HG03469 (cell line): ENCODE measurements around the gene OR4L1.
"Not testable (repeated sequence)": the region's sequence is repeated elsewhere in the genome, so short reads cannot be mapped to it uniquely, and the experiment has no call there.

Experiments used
- ATAC-seq: cut with Tn5 transposase; IDR thresholded peaks from one replicate; pipeline ENCODE4 v1.9.1; 2021; ENCODE audit warnings: mild to moderate bottlenecking, moderate library complexity, moderate number of reproducible peaks; ENCODE audit not compliant: unreplicated experiment

Gene OR4L1, protein sequence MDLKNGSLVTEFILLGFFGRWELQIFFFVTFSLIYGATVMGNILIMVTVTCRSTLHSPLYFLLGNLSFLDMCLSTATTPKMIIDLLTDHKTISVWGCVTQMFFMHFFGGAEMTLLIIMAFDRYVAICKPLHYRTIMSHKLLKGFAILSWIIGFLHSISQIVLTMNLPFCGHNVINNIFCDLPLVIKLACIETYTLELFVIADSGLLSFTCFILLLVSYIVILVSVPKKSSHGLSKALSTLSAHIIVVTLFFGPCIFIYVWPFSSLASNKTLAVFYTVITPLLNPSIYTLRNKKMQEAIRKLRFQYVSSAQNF

DNA sequence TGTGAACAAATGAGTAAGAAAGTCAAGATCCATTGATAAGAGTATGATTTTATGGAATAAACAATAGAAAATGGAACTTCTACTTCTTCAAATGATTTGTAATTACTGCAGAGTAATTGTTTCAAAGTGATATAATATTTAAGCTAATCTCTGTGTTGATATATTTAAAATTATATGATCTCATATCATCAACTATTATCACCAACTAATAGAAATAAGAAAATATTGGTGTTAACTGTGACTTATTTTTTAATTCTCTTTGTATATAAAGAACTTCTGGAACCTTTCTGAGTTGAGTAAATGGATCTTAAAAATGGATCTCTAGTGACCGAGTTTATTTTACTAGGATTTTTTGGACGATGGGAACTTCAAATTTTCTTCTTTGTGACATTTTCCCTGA is at the start of gene OR4L1:
Gene OR4L1, plus strand, starts transcription at position 301 of the 400 bp plus-strand sequence. Its CDS starts 0 bp downstream, at position 301.
- no peak for ATAC-seq

- no peak for ATAC-seq
Measured at GRCh38 chr14:20019257-20019865, 40.5 kb upstream of the OR4L1 start, which contains the start of gene OR4K14. Gene OR4K14, minus strand, starts transcription at chr14:20019307. Its CDS starts 4,114 bp downstream, at chr14:20015193.

- no peak for ATAC-seq
Measured at GRCh38 chr14:20031058-20031457, 28.8 kb upstream of the OR4L1 start.

- no peak for ATAC-seq
Measured at GRCh38 chr14:20035449-20035848, 24.4 kb upstream of the OR4L1 start.

- ATAC-seq: no peak
Measured at GRCh38 chr14:20035938-20036337, 23.9 kb upstream of the OR4L1 start, which contains the start of gene OR4K13. Gene OR4K13, minus strand, starts transcription at chr14:20036038. Its CDS starts 1,280 bp downstream, at chr14:20034758.

DNA sequence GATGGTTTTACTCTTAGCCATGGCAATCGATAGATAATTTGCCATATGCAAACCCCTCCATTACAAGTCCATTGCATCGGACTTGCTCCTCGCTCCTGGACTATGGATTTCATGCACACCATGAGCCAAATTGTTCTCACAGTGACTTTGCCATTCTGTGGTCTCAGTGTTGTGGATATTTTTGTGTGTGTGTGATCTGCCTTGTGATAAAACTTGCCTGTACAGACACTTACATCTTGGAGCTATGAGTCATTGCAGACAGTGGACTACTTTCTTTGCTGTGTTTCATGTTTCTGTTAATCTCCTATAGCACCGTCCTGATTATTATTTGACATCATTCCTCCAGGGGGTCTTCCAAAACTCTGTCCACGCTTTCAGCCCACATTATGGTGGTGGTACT is 15.6 kb upstream of the OR4L1 start:
- no peak for ATAC-seq

GRCh38 chr14:20048202-20048601 is 11.6 kb upstream of the OR4L1 start:
- ATAC-seq: no peak

DNA sequence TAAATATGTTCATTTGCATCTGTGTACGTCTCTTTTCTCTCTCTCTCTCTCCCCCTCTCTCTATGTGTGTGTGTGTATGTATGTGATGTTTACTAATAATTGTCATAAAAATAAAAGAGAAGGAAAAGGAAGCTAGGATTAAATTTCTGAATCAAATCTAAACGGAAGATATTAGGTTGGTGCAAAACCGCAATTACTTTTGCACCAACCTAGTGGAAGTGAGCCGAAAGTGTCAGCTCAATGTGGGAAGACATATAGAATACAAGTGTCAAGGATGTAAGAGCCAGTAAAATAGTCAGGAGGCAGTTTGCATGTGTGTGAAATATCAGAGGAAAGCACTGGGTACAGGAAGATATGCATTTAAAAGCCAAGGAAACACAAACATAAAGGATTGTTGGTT is 32.2 kb downstream of the OR4L1 start:
- ATAC-seq: no peak

DNA sequence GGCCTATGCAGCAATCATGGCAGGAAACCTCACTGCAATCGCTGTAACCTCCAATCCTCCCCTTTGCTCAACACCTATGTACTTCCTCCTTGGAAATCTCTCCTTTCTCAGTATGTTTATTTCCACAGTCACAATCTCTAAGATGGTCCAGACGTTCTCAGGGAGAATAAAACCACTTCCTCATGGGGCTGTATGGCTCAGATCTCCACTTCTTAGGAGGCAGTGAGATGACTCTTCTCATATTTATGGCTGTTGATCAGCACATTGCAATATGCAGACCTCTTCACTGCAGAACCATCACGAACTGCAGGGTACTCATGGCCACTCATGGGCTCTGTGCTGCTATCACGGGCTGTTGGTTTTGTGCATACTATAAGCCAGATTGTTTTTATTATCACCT is 33.6 kb downstream of the OR4L1 start:
- ATAC-seq: no peak

DNA sequence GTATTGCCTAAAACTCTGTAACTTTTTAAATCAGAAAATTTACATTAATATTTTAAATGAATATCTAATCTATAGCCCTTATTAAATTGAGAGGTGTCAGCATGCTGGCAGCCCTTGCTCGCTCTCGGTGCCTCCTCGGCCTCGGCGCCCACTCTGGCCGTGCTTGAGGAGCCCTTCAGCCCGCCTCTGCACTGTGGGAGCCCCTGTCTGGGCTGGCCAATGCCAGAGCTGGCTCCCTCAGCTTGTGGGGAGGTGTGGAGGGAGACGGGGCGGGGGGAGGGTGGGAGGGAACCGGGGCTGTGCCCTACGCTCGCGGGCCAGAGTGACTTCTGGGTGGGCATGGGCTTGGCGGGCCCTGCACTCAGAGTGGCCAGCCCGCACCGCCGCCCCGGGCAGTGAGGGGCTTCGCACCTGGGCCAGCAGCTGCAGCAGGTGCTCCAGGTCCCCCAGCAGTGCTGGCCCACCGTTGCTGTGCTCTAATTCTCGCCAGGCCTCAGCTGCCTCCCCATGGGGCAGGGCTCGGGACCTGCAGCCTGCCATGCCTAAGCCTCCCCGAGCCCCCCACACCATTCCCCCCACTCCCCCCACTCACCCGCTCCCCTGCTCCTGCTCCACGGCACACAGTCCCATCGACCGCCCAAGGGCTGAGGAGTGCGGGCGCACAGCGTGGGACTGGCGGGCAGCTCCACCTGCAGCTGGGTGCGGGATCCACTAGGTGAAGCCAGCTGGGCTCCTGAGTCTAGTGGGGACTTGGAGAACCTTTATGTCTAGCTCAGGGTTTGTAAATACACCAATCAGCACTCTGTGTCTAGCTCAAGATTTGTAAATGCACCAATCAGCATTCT is 39.3 kb downstream of the OR4L1 start:
- not testable (repeated sequence) for ATAC-seq

GRCh38 chr14:20110438-20110837 is 50.6 kb downstream of the OR4L1 start, which contains the start of gene OR4K17:
Gene OR4K17, plus strand, starts transcription at chr14:20110739. Its CDS starts 6,761 bp downstream, at chr14:20117500.
- ATAC-seq: no peak
